ENCODE data around the gene TM4SF20.

- TF ChIP-seq CTCF (IDR thresholded peaks at IDR 0.05), result peak in 4 of 6 experiments; percentile 29 to 64 (median 58)
- TF ChIP-seq POLR2A (IDR thresholded peaks at IDR 0.05), result no peak
Measured at GRCh38 chr2:227406177-227407031, 27.3 kb upstream of the TM4SF20 start.
